GM08714 (cell line): Measurements from ENCODE around the gene DIS3L2.
"Not testable (repeated sequence)": the region's sequence is repeated elsewhere in the genome, so short reads cannot be mapped to it uniquely, and the experiment has no call there.

ENCODE experiments used
- H3K4me3 ChIP-seq: fragments of 200-500 bp; sonication (Bioruptor generic); 2 replicates; pipeline ENCODE4 v1.5.1; 2014; ENCODE audit warnings: mild to moderate bottlenecking, low read length, inconsistent platforms
- ZNF274 ChIP-seq: IDR thresholded peaks from 2 replicates; pipeline ENCODE4 v1.6.1; 2012; ENCODE audit warnings: mild to moderate bottlenecking, low read depth, low read length

The DIS3L2 gene

DNA sequence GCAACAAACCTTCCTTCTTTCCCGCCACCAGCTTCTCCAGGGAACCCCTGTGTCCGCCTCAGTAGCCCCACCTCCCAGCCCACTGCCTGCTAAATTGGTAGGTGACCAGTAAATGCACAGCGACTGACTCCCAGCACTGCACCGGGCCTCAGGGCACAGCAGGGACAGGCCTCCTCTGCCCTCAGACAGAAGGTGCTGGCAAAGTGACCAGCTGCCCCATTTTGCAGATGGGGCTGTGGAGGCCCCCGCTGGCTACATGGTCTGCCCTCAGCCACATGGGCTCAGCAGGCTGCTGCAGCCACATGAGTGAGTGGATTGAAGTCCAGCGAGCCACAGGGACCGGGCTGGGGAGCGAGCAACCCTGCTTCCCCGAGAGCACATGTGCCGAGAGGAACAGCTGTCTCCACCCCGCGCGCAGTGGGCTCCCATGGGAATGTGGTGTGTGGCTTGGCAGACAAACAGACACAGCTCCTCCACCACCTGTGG lies 27.6 kb upstream of the DIS3L2 start:
- no peak for TF ChIP-seq ZNF274
- no peak overlapping the region for H3K4me3 ChIP-seq

DNA sequence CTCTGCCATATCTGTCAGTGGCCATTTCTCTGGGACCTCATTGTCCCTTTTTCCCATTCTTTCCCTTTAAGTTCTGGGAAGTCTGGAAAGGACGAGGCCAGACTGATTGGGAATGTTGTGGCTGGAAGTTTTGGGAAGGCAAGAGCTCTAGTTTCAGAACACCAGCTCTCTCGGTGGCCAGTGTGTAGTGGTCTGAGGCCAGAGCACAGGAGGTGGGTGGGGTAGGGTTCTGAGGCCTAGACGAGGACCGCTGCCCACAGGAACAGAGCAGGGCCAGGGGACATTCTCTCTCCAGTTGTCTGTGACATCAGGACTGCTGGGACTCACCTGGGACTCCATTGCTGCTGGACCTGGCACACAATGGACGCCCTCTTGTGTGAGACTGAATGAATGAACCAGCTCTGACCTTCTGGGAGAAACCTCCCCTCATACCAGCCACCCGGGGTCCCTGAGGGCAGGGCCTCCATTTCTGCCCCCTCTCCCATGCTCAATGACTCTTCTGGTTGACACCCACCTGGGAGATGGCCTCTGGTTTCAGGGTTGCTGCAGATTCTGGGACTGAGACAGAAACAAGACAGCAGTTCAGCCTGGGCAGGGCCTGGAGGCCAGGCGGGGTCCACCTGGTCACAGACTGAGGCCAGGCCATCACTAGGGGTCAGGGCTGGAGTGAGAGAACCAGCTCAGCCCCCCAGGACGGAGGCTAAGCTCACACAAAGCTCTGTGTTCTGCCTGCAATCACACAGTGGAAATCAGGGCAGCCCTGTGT lies 26.9 kb upstream of the DIS3L2 start:
- TF ChIP-seq ZNF274, result no peak
- H3K4me3 ChIP-seq, result no peak overlapping the region

DNA sequence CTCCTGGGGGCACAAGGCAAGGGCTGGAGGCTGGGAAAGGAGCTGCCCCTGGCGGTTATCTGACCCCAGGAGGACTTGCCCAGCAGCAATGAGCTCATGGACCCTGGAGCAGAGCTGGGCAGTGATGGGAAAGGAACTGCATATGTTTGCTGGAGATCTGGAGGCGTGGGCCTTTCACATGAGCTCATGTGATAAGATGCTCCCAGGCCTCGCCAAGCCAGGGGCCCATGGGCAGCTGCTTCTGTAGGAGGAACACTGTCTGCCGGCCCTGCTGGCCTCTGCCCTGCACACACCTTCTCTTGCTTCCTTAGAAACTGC lies 26.3 kb upstream of the DIS3L2 start:
- no peak overlapping the region for H3K4me3 ChIP-seq
- no peak for TF ChIP-seq ZNF274

DNA sequence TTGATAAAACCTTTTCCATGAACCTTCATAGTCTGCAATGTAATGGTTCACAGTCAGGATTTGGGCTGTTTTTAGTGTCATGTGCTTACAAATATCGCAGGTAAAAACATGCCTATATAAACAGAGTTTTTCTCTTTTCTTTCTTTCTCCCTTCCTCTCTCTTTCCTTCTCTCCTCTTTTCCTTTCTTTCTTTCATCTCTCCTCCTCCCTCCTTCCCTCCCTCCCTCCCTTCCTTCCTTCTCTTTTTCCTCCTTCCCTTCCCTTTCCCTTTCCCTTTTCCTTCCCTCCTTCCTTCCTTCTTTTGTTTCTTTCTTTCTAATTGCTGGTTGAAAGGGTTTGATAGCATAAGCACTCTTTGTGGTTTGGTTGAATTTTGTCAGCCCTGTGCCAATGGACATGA lies 25.7 kb upstream of the DIS3L2 start:
- no peak for TF ChIP-seq ZNF274
- no peak overlapping the region for H3K4me3 ChIP-seq

DNA sequence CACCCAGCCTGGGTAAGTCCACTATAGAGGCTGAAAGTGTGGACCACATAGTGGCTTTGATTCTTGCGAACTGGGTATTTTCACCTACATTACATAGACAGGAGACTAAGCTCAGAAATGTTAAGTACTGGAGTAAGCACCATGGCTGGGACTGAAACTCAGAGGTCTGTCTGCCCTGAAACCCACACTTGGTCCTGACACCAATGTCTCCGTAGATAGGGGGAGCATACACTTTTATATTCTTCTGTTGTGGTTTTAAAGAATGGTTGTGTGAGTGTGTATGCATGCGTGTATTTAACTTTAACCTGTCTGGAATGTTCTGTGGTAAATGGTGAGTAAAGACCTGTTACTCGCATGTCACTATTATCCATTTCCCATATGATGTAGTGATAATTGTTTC lies 25.0 kb upstream of the DIS3L2 start:
- no peak for TF ChIP-seq ZNF274
- no peak overlapping the region for H3K4me3 ChIP-seq

DNA sequence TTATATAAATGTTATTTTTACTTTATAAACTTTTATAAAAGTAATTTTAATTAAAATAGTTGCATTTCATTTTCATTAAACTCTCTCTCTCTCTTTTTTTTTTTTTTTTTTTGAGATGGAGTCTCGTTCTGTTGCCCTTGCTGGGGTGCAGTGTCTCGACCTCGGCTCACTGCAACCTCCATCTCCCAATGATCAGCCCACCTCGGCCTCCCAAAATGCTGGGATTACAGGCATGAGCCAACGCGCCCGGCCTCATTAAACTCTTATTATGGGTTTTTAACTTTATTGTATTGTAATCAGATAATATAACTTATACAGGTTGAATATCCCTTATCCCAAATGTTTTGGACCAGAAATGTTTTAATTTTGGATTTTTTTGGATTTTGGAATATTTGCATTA lies 24.5 kb upstream of the DIS3L2 start:
- no peak for TF ChIP-seq ZNF274
- no peak overlapping the region for H3K4me3 ChIP-seq

DNA sequence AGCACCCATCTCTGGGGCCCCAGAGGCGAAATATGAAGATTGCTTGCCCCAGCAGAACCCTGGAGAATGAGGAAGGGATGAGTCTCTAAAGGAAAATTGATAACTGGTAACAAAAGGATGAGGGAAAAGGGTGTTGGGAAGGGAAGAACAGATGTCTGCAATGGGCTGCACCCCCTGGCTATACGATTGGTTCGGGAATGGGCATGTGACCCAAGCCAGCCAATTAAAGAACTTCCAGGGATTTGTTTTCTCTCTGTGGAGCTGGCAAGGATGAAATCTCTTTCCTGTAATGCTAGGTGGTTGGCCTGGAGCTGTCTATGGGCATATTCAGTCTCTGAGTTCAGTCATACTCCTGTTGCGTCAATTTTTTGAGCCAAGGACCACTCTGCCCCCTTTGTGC lies 22.5 kb upstream of the DIS3L2 start:
- no peak overlapping the region for H3K4me3 ChIP-seq
- no peak for TF ChIP-seq ZNF274

DNA sequence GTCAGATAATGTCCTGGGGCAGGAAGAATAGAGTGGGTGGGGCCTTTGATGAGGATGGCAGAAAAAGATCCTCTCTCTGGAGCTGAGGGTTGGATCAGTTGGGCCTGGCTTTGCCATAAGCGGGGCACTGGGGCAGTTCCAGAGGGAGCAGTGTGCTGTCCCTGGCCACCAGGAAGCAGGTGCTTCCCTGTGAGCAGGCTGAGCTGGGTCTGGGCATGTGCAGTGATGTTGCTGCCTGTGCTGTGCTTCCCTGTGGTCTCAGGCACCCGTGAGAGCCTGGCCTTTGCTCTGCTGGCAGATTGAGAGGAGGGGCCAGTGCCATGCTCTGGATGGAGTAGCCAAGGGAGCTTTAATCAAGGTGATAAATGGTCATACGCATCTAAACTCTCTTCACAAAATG lies 20.7 kb upstream of the DIS3L2 start:
- no peak for TF ChIP-seq ZNF274

DNA sequence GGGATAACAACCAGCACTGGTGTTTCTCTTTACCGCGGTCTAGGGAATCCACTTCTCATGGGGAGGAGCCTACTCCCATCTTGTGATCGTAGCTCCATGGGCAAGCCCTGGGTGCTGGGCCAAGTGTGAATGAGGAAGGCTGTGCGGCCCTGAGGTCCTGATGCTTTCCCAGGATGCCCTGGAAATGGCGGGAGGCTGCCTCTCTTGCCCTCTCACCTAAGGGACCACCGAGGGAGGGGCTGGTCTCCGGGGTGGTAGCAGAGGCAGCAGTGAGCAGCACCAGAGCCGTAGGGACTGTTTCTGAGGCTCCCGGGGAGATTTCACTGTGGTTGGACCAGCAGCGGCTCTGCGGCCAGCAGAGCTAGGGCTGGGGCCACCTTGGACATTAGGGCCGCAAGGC lies 19.8 kb upstream of the DIS3L2 start:
- H3K4me3 ChIP-seq, result no peak overlapping the region

More for the DNA sequence above, 20.7 kb upstream of the DIS3L2 start:
- H3K4me3 ChIP-seq, result no peak overlapping the region

DNA sequence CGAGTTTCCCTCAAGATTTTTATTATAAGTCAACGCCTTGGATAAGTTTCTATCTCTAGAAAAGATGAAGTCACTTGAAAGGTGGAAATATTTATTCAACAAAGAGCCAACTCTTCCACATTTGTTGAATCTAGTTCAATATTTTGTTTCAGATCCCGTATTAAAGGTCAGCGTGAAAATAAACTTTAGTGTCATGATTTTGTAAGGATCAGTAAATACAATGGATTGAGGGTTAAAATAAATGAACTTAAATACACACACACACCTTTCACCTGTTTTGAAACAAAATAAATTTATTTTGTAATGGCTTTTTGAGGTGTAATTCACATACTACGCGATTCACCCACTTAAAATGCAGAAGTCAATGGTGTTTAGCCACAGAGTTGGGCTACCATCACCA lies 19.3 kb upstream of the DIS3L2 start:
- H3K4me3 ChIP-seq, result no peak overlapping the region
- no peak for TF ChIP-seq ZNF274

More for the DNA sequence above, 19.8 kb upstream of the DIS3L2 start:
- TF ChIP-seq ZNF274, result no peak

DNA sequence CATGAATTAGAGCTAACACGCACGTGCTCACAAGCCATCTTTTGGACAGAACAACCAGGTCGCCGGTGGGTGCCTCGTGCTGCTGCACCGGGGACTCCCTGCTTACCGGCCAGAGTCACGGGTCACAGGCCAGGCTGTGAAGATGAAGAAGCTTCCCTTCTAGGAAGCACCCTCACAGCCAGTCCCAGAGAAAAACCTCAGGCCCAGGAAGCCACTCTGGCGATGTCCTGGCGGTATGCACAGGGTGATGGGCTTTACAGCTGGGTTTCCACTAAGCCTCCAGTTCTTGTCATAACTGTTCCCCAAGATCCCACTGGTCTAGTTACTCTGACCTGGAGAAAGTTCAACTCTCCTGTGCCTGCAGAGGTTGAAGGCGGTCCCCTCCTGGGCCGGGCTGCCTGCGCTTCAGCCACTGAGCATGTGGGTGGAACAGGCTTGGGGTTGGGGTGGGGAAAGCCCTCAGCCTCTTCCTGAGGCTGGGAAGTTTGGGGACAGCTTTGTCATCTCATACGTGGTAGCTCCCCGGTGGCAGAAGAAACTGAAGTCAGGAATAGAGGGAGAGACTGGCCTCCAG lies 15.2 kb upstream of the DIS3L2 start:
- no peak for TF ChIP-seq ZNF274
- no peak overlapping the region for H3K4me3 ChIP-seq

DNA sequence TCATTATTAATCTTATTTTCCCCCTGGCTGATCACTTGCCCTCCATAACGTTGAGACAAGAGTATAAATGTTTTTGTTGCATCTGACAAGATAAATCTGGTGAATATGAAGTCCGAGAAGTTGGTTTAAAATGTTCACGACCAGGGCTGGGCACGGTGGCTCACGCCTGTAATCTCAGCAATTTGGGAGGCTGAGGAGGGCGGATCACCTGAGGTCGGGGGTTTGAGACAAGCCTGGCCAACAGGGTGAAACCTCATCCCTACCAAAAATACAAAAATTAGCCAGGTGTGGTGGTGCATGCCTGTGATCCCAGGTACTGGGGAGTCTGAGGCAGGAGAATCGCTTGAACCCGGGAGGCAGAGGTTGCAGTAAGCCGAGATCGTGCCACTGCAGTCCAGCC lies 14.4 kb upstream of the DIS3L2 start:
- not testable (repeated sequence) for H3K4me3 ChIP-seq

DNA sequence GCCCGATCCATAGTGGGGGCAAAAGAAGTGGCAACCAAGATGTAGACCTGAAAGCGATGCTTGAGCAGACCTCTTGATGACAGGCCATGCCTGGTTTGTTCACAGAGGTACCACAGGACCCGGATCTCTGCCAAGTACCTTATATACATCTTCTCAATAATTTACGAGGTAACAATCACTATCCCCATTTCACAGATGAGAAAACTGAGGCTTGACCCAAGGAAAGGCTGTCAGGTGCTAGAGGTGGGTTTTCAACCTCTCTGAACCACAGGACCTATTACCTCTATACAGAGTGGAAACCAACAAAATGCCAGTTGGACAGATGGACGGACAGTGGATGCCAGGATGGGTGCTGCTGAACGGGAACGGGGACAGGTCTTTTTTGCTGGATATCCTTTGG lies 13.8 kb upstream of the DIS3L2 start:
- TF ChIP-seq ZNF274, result no peak
- H3K4me3 ChIP-seq, result no peak overlapping the region

DNA sequence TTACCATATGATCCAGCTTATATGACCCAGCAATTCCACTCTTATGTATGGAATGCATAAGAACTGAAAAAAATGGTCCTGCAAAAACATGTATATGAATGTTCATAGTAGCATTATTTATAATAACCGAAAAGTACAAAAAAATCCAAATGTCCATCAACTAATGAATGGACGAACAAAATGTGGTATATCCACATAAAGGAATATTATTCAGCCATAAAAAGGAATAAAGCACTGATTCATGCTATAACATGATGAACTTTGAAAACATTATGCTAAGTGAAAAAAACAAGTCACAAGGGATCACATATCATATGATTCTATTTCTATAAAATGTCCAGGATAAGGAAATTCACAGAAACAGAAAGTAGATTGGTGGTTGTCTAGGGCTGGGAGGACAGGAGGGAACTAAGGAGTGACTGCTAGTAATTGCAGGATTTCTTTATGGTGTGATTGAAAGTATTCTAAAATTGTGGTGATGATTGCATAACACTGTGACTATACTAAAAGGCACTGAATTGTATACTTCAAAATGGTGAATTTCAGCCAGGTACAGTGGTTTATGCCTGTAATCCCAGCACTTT lies 10.0 kb upstream of the DIS3L2 start:
- TF ChIP-seq ZNF274, result no peak
- no peak overlapping the region for H3K4me3 ChIP-seq

DNA sequence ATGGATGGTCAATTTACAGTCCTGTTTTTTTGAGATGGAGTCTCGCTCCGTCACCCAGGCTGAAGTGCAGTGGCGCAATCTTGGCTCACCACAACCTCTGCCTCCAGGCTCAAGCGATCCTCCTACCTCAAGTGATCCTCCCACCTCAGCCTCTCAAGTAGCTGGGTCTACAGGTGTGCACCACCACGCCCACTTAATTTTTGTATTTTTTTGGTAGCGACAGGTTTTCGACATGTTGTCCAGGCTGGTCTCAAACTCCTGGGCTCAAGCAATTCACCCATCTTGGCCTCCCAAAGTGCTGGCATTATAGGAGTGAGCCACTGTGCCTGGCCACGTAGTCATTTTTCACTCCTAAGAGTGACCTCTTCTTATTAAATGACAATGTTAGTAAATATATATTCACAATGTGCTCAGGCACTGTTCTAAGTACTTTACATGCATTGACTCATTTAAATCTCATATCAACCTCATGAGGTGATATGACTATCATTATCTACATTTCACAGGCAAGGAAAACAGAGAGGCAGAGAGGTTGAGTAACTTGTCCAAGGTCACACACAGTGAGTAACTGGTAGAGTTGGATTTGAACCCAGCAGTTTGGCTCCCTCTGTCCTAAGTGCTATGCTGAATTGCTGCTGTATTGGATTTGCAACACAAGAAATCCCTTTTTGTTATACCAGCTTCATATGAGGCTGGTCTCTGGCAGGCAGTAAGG lies 5.6 kb upstream of the DIS3L2 start:
- TF ChIP-seq ZNF274, result no peak

More for the DNA sequence above, 5.6 kb upstream of the DIS3L2 start:
- no peak overlapping the region for H3K4me3 ChIP-seq
